Measurements from ENCODE around the gene PRTN3. TPM values are rescaled to one million over a fixed set of nuclear protein-coding genes. Genes with fewer than 3 reads are reported as not detected.
"Not testable (repeated sequence)": the region's sequence is repeated elsewhere in the genome, so short reads cannot be mapped to it uniquely, and the experiment has no call there.

PRTN3 gene
- total RNA-seq, 1 donor from 2014 or later, result 0.23 TPM

DNA sequence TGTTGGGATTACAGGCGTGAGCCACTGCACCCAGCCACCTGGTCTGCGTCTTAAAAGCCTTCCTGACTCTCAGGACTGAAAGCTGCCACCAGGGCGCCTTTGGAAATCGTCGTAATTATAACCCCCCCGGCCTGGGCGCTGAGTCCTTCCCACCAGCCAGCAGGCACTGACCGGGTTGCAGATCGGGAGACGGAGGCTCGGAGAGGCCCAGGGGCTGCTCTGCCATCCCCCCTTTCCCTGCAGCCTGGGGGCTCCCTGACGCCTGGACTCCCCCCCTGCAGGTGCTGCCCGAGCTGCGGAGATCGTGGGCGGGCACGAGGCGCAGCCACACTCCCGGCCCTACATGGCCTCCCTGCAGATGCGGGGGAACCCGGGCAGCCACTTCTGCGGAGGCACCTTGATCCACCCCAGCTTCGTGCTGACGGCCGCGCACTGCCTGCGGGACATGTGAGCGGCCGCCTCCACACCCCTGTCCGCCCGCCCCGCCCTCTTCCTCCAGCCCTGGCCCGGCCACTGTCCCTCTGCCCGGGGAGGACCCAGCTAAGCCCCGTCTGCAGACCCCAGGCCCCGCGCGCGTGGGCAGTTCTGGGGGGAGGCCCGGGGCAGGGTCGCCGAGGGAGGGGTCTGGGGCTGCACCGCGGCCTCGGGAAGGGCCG, 2.5 kb downstream of the PRTN3 start:
- ATAC-seq, result peak; percentile 67
- no peak for DNase-seq (ENCODE audit: low spot score)

DNA sequence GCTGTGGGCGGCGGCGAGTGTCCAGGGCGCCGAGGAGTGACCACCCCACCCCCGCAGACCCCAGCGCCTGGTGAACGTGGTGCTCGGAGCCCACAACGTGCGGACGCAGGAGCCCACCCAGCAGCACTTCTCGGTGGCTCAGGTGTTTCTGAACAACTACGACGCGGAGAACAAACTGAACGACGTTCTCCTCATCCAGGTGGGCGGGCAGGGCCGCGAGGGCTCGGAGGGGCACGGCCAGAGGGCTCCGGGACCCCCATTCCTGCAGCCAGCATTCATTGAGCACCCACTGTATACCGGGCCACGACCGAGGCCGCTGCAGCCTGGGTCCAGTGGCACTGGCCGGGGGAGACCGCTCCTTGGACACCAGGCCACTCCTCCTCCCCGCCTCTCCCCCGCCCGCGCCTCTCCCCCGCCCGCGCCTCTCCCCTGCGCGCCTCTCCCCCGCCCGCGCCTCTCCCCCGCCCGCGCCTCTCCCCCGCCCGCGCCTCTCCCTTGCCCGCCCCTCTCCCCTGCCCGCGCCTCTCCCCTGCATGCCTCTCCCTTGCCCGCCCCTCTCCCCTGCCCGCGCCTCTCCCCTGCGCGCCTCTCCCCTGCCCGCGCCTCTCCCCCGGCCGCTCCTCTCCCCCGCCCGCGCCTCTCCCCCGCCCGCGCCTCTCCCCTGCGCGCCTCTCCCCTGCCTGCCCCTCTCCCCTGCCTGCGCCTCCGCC, 3.2 kb downstream of the PRTN3 start:
- ATAC-seq, result peak; percentile 16
- DNase-seq (ENCODE audit: low spot score), result no peak

DNA sequence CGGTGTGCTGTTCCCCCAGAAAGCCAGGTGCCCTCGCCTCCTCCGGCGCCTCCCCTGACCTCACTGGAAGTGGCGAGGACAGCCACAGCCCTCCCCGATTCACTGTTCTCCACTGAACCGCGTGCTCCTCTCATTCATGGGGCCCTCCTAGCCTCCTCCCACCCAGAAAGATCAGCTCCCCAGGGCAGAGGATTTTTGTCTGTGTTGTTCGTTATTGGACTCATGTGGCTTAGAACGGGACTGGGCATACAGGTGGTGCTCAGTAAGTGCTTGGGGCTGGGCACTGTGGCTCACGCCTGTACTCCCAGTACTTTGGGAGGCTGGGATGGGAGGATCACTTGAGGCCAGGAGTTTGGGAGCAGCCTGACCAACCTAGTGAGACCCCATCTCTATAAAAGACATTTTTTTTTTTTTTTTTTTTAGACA, 3.8 kb downstream of the PRTN3 start:
- no peak for DNase-seq (ENCODE audit: low spot score)
- ATAC-seq, result no peak

DNA sequence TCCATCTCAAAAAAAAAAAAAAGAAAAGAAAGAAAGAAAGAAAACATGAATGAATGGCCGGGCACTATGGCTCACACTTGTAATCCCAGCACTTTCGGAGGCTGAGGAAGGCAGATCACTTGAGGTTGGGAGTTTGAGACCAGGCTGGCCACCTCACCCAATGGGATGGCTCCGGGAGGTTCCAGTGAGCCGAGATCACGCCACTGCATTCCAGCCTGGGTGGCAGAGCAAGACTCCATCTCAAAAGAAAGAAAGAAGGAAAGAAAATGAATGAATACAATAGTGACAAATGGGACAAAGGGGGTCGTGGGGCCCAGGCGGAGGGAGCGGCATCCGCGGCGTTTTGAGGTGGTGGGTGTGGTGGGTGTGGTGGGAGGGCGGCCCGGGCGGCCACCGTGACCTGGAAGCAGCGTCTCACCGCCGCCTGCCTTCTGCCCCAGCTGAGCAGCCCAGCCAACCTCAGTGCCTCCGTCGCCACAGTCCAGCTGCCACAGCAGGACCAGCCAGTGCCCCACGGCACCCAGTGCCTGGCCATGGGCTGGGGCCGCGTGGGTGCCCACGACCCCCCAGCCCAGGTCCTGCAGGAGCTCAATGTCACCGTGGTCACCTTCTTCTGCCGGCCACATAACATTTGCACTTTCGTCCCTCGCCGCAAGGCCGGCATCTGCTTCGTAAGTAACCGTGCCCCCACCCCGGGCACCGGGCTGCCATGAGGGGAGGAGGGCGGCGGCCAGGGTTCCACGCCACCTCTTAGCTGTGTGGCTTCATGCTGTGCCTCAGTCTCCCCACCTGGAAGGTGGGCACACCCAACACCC, 5.1 kb downstream of the PRTN3 start:
- DNase-seq (ENCODE audit: low spot score) (no peak), ATAC-seq (no peak)

DNA sequence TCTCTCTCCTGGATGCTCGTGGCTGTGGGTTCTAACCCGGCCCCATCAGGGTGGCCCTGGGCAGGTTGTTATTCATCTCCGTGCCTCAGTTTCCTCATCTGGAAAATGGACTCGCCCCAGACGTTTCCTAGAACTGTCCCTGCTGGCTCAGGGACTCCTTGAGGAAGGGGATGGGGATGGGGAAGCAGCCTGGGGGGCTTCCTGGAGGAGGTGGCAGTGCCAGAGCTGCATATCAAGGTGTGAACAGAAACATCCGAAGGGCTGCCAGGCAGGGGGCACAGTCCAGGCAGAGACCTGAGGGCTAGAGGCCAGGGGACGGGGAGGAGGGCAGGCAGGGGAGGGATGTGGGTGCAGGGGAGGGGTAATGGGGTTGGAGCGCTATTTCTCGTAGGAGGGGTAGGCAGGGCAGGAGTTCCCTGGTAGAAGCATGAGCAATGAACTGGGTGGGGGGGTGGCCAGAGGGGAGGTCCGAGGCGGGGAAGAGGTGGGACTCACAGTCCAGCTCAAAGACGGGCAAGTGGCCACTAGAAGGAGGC, 7.7 kb downstream of the PRTN3 start:
- DNase-seq (ENCODE audit: low spot score) (no peak), ATAC-seq (no peak)

DNA sequence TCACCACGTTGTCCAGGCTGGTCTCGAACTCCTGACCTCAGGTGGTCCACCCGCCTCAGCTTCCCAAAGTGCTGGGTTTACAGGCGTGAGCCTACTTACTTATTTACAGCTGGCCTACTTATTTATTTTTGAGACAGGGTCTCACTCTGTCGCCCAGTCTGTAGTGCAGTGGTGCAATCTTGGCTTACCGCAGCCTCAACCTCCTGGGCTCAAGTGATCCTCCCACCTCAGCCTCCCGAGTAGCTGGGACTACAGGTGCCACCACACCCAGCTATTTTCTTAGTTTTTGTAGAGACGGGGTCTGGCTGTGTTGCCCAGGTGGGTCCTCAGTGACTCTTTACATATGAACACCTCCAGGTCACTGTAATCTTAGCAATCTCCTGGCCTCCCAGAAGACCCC, 8.4 kb downstream of the PRTN3 start:
- DNase-seq (ENCODE audit: low spot score); ATAC-seq: not testable (repeated sequence)

DNA sequence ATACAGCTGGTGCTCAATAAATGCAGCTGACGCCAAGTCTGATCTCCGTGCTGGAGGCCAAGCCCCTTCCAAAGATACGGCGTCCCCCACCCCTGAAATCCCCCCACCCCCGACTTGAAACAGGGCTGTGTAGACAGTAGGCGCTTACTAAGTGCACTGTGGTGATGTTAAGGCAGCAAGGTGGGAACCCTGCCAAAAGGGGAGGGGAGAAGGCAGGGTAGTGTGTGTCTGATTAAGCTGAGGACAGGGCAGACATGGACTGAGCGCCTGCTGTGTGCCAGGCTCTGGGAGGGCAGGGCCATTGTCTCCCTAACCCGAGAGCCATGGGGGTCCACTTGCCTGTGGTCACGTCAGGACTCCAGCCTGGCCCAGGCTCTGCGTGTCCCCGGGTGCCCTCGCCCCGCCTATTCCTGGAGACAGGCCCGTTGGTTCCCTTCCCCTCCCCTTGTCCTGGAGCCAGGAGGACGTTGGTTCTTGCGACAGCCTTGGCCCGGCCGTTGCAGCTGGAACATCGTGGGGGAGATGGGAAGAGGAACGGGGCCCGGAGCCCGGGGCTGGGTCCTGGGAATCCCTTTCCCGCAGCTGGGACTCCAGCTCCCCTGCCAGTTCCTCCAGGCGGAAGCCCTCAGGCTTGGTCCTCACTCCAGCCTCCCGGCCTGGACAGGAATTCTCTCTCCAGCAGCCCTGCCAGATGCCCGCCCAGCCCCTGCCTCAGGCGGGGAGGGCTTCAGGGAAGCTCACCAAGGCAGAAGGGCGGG, 9.6 kb downstream of the PRTN3 start:
- peak; percentile 91 for DNase-seq (ENCODE audit: low spot score)
- peak; percentile 97 for ATAC-seq

DNA sequence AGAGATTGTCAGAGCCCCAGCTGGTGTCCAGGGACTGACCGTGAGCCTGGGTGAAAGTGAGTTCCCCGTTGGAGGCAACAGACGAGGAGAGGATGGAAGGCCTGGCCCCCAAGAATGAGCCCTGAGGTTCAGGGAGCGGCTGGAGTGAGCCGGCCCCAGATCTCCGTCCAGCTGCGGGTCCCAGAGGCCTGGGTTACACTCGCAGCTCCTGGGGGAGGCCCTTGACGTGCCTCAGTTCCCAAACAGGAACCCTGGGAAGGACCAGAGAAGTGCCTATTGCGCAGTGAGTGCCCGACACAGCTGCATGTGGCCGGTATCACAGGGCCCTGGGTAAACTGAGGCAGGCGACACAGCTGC, 10.2 kb downstream of the PRTN3 start:
- peak; percentile 49 for DNase-seq (ENCODE audit: low spot score)
- no peak for ATAC-seq

DNA sequence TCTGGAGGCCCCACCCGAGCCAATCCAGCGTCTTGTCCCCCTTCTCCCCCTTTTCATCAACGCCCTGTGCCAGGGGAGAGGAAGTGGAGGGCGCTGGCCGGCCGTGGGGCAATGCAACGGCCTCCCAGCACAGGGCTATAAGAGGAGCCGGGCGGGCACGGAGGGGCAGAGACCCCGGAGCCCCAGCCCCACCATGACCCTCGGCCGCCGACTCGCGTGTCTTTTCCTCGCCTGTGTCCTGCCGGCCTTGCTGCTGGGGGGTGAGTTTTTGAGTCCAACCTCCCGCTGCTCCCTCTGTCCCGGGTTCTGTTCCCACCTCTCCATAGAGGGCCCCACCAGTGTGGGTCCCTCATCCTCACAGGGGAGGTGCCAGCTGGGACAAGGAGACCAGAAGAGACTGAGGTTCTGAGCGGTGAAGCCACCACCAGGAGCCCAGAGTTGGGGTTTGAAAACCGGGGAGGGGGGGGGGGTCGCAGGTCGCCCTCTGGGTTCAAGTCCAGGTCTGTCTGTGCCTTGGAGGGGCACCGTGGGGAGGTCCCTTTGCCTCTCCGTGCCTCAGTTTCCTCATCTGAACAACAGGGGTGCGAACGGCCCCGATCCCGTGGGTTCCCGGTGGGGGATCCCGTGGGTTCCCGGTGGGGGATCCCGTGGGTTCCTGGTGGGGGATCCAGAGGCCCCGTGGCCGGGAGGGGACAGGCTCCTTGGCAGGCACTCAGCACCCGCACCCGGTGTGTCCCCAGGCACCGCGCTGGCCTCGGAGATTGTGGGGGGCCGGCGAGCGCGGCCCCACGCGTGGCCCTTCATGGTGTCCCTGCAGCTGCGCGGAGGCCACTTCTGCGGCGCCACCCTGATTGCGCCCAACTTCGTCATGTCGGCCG, 11.6 kb downstream of the PRTN3 start, which contains the start of gene ELANE:
Gene ELANE (plus strand): TSS at position 168 of the 878 bp plus-strand sequence. CDS start 26 bp downstream, at position 194.
- no peak for DNase-seq (ENCODE audit: low spot score)
- ATAC-seq, result no peak

DNA sequence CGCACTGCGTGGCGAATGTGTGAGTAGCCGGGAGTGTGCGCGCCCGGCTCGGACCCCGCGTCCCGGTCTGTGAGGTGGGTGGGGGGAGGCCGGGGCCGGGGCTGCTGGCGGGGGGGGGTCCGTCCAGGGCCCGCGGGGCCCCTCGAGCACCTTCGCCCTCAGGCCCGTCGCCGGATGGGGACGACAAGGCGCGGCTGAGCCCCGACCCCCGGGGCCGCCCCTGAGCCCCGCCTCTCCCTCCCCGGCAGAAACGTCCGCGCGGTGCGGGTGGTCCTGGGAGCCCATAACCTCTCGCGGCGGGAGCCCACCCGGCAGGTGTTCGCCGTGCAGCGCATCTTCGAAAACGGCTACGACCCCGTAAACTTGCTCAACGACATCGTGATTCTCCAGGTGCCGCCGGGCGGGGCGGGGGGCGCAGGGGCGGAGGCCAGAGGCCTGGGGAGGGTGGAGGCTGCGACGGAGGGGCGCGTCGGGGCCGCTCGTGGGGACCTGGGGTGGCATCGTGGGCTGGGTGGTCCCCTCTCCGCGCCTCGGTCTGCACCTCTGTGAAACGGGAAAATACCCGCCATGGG, 12.3 kb downstream of the PRTN3 start:
- DNase-seq (ENCODE audit: low spot score), result no peak
- no peak for ATAC-seq

DNA sequence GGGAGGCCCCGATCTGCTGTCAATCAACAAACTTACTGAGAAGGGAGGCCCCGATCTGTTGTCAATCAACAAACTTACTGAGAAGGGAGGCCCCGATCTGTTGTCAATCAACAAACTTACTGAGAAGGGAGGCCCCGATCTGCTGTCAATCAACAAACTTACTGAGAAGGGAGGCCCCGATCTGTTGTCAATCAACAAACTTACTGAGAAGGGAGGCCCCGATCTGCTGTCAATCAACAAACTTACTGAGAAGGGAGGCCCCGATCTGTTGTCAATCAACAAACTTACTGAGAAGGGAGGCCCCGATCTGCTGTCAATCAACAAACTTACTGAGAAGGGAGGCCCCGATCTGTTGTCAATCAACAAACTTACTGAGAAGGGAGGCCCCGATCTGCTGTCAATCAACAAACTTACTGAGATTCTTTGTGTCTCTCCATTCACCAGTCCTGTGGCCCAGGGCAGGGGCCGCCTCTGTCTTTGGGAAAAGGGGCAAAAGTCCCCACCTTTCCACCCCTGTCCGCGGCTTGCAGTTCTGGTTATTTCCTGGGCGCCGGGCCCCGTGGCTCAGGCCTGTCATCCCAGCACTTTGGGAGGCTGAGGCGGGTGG, 12.9 kb downstream of the PRTN3 start:
- ATAC-seq; DNase-seq (ENCODE audit: low spot score): not testable (repeated sequence)

DNA sequence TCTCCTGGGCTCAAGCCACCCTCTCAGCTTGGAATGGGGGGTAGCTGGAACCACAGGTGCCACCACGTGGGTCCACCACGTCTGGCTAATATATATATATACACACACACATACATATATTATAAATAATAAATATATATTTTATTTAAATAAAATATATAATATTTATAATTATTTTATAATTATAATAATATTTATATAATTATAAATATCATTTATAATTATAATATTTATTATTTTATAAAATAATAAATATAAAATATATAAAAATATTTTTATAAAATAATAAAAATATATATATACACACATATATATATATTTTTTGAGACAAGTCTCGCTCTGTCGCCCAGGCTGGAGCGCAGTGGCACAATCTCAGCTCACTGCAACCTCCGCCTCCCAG, 13.8 kb downstream of the PRTN3 start:
- DNase-seq (ENCODE audit: low spot score), result no peak
- no peak for ATAC-seq

DNA sequence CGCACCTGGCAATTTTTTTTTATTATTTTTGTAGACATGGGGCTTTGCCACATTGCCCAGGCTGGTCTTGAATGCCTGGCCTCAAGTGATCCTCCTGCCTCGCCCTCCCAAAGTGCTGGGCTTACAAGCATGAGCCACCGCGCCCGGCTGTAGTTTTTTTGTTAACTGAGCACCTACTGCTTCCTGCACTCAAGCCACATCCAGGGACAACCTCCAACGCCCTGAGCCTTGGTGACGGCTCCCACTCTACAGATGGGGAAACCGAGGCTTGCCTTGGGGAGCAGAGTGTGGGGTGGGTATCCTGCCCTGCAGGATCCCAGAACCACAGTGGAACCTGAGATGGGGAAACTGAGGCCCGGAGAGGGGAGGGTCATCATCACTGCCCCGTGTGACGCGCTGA, 14.3 kb downstream of the PRTN3 start:
- DNase-seq (ENCODE audit: low spot score) (no peak), ATAC-seq (no peak)

DNA sequence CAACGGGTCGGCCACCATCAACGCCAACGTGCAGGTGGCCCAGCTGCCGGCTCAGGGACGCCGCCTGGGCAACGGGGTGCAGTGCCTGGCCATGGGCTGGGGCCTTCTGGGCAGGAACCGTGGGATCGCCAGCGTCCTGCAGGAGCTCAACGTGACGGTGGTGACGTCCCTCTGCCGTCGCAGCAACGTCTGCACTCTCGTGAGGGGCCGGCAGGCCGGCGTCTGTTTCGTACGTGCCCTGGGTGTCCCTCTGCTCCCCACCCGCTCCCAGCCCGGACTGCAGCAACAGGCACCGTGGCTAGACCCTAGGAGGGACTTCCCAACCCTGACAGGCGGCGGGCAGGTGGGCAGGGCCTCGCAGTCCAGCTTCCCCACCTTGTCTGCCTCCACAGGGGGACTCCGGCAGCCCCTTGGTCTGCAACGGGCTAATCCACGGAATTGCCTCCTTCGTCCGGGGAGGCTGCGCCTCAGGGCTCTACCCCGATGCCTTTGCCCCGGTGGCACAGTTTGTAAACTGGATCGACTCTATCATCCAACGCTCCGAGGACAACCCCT, 14.8 kb downstream of the PRTN3 start:
- ATAC-seq, result no peak
- DNase-seq (ENCODE audit: low spot score), result no peak

DNA sequence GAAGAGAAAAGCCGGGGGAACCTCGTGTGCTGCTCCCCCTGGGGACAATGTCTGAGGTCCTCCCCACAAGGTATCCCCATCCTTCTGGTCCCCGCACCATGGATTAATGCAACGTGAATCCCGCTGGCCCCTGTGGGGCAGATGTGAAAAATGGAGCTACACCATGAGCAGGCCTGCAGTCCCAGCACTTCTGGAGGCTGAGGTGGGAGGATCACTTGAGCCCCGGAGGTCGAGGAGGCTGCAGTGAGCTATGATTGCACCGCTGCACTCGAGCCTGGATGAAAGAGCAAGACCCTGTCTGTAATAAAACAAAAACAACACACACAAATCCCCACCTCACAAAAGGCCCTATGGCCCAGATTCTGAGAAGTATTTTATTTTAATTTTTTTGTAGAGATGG, 17.5 kb downstream of the PRTN3 start:
- DNase-seq (ENCODE audit: low spot score) (no peak), ATAC-seq (no peak)

DNA sequence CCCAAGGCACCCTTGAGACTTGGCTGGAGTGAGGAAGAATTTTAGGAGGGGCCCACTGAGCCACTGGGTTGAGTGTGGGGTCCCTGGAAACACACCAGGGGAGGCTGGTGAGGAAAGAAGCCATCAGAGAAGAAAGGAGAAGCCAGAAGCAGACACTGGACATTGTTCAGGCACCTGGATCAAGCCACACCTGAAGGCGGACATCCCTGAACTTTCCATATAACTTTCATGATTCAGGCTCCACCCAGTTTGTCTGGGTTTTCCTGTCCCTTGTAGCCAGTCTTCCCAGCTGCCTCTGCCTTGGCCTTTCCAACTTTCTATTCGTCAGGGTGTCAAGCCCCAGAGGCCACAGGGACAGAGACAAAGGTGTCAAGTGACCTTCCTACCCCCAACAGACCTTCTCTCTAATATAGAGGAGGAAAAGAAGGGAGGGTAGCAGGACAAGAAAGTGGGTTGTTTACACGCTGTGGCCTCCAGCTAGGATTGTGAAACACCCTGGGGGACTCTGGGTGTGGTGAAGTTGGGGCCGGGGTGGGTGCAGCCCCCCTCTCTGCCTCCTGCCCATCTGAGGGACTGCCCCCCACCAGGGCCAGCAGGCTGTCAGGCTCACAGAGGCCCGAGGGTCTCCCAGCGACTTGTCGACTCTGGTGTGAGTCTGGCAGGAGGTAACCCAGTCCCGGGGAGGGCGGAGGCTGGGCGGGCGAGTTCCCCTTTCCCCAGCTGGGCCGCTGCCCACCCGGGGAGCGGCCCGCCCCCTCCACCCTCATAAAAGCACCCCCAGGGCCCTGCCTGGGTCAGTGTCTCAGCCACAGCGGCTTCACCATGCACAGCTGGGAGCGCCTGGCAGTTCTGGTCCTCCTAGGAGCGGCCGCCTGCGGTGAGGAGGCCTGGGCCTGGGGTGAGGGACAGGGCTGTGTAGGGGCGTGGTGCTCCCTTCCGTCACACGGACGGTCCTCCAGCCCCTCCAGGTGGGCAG, 18.4 kb downstream of the PRTN3 start, which contains the start of gene CFD:
Gene CFD (plus strand): TSS at position 797 of the 976 bp plus-strand sequence. CDS start 26 bp downstream, at position 823.
- DNase-seq (ENCODE audit: low spot score), result no peak
- ATAC-seq, result peak; percentile 14

DNA sequence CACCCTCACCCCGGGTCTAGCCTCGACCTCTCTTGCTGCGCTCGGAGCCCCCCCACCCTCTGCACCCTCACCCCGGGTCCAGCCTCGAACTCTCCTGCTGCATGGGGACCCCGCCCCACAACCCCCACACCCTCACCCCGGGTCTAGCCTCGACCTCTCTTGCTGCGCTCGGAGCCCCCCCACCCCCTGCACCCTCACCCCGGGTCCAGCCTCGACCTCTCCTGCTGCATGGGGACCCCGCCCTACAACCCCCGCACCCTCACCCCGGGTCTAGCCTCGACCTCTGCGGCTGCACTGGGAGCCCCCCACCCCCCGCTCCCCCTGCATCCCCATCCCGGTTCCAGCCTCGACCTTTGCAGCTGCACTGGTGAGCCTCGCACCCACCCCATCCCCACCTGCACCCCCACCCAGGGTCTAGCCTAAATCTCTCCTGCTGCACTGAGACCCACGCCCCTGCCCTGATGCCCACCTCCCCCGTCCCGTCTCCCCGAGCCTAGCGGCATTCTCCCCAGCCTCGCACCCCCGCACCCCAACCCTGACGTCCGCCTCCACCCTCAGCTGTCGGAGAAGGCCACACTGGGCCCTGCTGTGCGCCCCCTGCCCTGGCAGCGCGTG, 20.4 kb downstream of the PRTN3 start:
- ATAC-seq, result no peak
- DNase-seq (ENCODE audit: low spot score), result no peak

Measured in left lobe of liver (tissue), 2 donors.